ENCODE results near the gene LRRK2.

LRRK2 gene

GRCh38 chr12:40225337-40225983, 663 bp downstream of the LRRK2 start:
- no peak overlapping the region for H3K9ac ChIP-seq (ENCODE audit: low read depth, low read length)

GRCh38 chr12:40225984-40226602, 1.3 kb downstream of the LRRK2 start:
- no peaks in the 10 kb centered on the region for H3K79me2 ChIP-seq (ENCODE audit: insufficient read depth, low read length)

More at GRCh38 chr12:40225337-40225983, 663 bp downstream of the LRRK2 start:
- no peaks in the 10 kb centered on the region for H3K79me2 ChIP-seq (ENCODE audit: insufficient read depth, low read length)
- no peak overlapping the region for H3K4me3 ChIP-seq (ENCODE audit: low read depth in 1 of 2, low read length in 2 of 2)
- H4K20me1 ChIP-seq (ENCODE audit: insufficient read depth, low read length): no peaks in the 10 kb centered on the region
- H3K9me3 ChIP-seq (ENCODE audit: insufficient read depth, low read length, severe bottlenecking): no peaks in the 10 kb centered on the region
- H3K4me2 ChIP-seq (ENCODE audit: insufficient read depth, low read length): no peak overlapping the region
- ATAC-seq (ENCODE audit: insufficient read depth, low read depth) (no peak), DNase-seq (no peak)
- no peaks in the 10 kb centered on the region for H3K27me3 ChIP-seq (ENCODE audit: insufficient read depth, low read length, poor library complexity)
- no peaks in the 10 kb centered on the region for H3K36me3 ChIP-seq (ENCODE audit: insufficient read depth, low read length)
- H3K27ac ChIP-seq (ENCODE audit: low read length): no peak overlapping the region
- no peaks in the 10 kb centered on the region for H3K4me1 ChIP-seq (ENCODE audit: insufficient read depth, low read length)
- no peak for TF ChIP-seq CTCF (IDR thresholded peaks at IDR 0.05; ENCODE audit: borderline replicate concordance, extremely low read depth, low read length, poor library complexity, severe bottlenecking)
- TF ChIP-seq EZH2 (IDR thresholded peaks at IDR 0.05; ENCODE audit: borderline replicate concordance, low read depth, low read length, severe bottlenecking): no peak
- H2AFZ ChIP-seq (ENCODE audit: low read depth, low read length): no peak overlapping the region

GRCh38 chr12:40226705-40227104, 1.9 kb downstream of the LRRK2 start:
- no peak for TF ChIP-seq CTCF (IDR thresholded peaks at IDR 0.05; ENCODE audit: borderline replicate concordance, extremely low read depth, low read length, poor library complexity, severe bottlenecking)
- no peak for TF ChIP-seq EZH2 (IDR thresholded peaks at IDR 0.05; ENCODE audit: borderline replicate concordance, low read depth, low read length, severe bottlenecking)
- Histone ChIP-seq H3K79me2 (ENCODE audit: insufficient read depth, low read length) (no peaks in the 10 kb centered on the region), H4K20me1 (ENCODE audit: insufficient read depth, low read length) (no peaks in the 10 kb centered on the region), H3K4me2 (ENCODE audit: insufficient read depth, low read length) (no peak overlapping the region), H3K9ac (ENCODE audit: low read depth, low read length) (no peak overlapping the region), H3K4me3 (ENCODE audit: low read depth in 1 of 2, low read length in 2 of 2) (no peak overlapping the region), H3K4me1 (ENCODE audit: insufficient read depth, low read length) (no peaks in the 10 kb centered on the region), H3K36me3 (ENCODE audit: insufficient read depth, low read length) (no peaks in the 10 kb centered on the region), H3K27ac (ENCODE audit: low read length) (no peak overlapping the region), H3K27me3 (ENCODE audit: insufficient read depth, low read length, poor library complexity) (no peaks in the 10 kb centered on the region), H3K9me3 (ENCODE audit: insufficient read depth, low read length, severe bottlenecking) (no peaks in the 10 kb centered on the region), H2AFZ (ENCODE audit: low read depth, low read length) (no peak overlapping the region)
- no peak for ATAC-seq (ENCODE audit: insufficient read depth, low read depth)
- no peak for DNase-seq

More at GRCh38 chr12:40225984-40226602, 1.3 kb downstream of the LRRK2 start:
- H3K9me3 ChIP-seq (ENCODE audit: insufficient read depth, low read length, severe bottlenecking): no peaks in the 10 kb centered on the region
- no peaks in the 10 kb centered on the region for H4K20me1 ChIP-seq (ENCODE audit: insufficient read depth, low read length)
- TF ChIP-seq CTCF (IDR thresholded peaks at IDR 0.05; ENCODE audit: borderline replicate concordance, extremely low read depth, low read length, poor library complexity, severe bottlenecking) (no peak), EZH2 (IDR thresholded peaks at IDR 0.05; ENCODE audit: borderline replicate concordance, low read depth, low read length, severe bottlenecking) (no peak)
- H3K9ac ChIP-seq (ENCODE audit: low read depth, low read length): no peak overlapping the region
- ATAC-seq (ENCODE audit: insufficient read depth, low read depth) (no peak), DNase-seq (no peak)
- no peak overlapping the region for H3K4me3 ChIP-seq (ENCODE audit: low read depth in 1 of 2, low read length in 2 of 2)
- H3K36me3 ChIP-seq (ENCODE audit: insufficient read depth, low read length): no peaks in the 10 kb centered on the region
- no peak overlapping the region for H3K4me2 ChIP-seq (ENCODE audit: insufficient read depth, low read length)
- no peak overlapping the region for H3K27ac ChIP-seq (ENCODE audit: low read length)
- no peak overlapping the region for H2AFZ ChIP-seq (ENCODE audit: low read depth, low read length)
- no peaks in the 10 kb centered on the region for H3K4me1 ChIP-seq (ENCODE audit: insufficient read depth, low read length)
- no peaks in the 10 kb centered on the region for H3K27me3 ChIP-seq (ENCODE audit: insufficient read depth, low read length, poor library complexity)
